IMR-90 (cell line): ENCODE measurements around the gene UBE2C. TPM values are rescaled to one million over a fixed set of nuclear protein-coding genes. Genes with fewer than 3 reads are reported as not detected.

Experiments used
- ATAC-seq: fragments of 200-7000 bp; cut with Tn5 transposase; 2 replicates; pipeline ENCODE4 v1.9.1; 2020; ENCODE audit warnings: low read depth, mild to moderate bottlenecking, moderate library complexity
- BruUV-seq: library from RNA; stranded (reverse); fragments of 400-500 nt; replicated peaks from 2 replicates; lab custom pipeline; 2021; lab: Mats Ljungman, UMichigan
- CTCF ChIA-PET: fragments of 300-600 bp; formaldehyde crosslinking; extraction: SDS; loops from one replicate; lab custom pipeline; 2021; ENCODE audit warnings: antibody characterized with exemption; lab: Yijun Ruan, JAX
- POLR2A ChIA-PET: fragments of 300-600 bp; sonication (Branson Sonifier 250); formaldehyde crosslinking; loops from one replicate; lab custom pipeline; 2022; ENCODE audit warnings: antibody characterized with exemption; ENCODE audit not compliant: unreplicated experiment; lab: Charles Lee
- DNase-seq: peaks from one replicate; pipeline ENCODE4 v3.0.0; 2013
- H2AFZ ChIP-seq: replicated peaks from 2 replicates; pipeline ENCODE3; 2013; ENCODE audit warnings: low read length, mild to moderate bottlenecking; ENCODE audit not compliant: poor library complexity
- H2AK5ac ChIP-seq: 2 replicates; pipeline ENCODE4 v1.6.1; 2013; ENCODE audit warnings: low read depth, low read length, inconsistent platforms
- H2AK9ac ChIP-seq: replicated peaks from 2 replicates; pipeline ENCODE3; 2013; ENCODE audit warnings: mild to moderate bottlenecking, low read depth, low read length, moderate library complexity; ENCODE audit not compliant: poor library complexity
- H2BK120ac ChIP-seq: 2 replicates; pipeline ENCODE4 v1.6.1; 2013; ENCODE audit warnings: low read depth, low read length, inconsistent platforms
- H2BK15ac ChIP-seq: 3 replicates; pipeline ENCODE4 v1.6.1; 2013; ENCODE audit warnings: low read depth, low read length, inconsistent platforms
- H2BK20ac ChIP-seq: 2 replicates; pipeline ENCODE4 v1.6.1; 2013; ENCODE audit warnings: low read depth, mild to moderate bottlenecking, inconsistent platforms, low read length, moderate library complexity
- H2BK5ac ChIP-seq: 2 replicates; pipeline ENCODE4 v1.6.1; 2013; ENCODE audit warnings: mild to moderate bottlenecking, low read depth, low read length, inconsistent platforms; ENCODE audit not compliant: poor library complexity, severe bottlenecking
- H3K14ac ChIP-seq: replicated peaks from 2 replicates; pipeline ENCODE4 v1.6.1; 2013; ENCODE audit warnings: low read depth, low read length, inconsistent platforms
- H3K18ac ChIP-seq: 2 replicates; pipeline ENCODE4 v1.6.1; 2013; ENCODE audit warnings: low read depth, low read length, control low read depth
- H3K23ac ChIP-seq: 2 replicates; pipeline ENCODE4 v1.6.1; 2013; ENCODE audit warnings: low read depth, low read length, inconsistent platforms
- H3K27ac ChIP-seq: 2 replicates; pipeline ENCODE4 v1.5.1; 2013; ENCODE audit warnings: mild to moderate bottlenecking, control low read depth, low read length; ENCODE audit not compliant: insufficient read depth
- H3K27me3 ChIP-seq: 2 replicates; pipeline ENCODE4 v1.6.1; 2013; ENCODE audit warnings: low read length; ENCODE audit not compliant: control insufficient read depth, insufficient read depth
- H3K36me3 ChIP-seq: 2 replicates; pipeline ENCODE4 v1.6.1; 2013; ENCODE audit warnings: low read length, mixed read lengths; ENCODE audit not compliant: control insufficient read depth, insufficient read depth
- H3K4ac ChIP-seq: 2 replicates; pipeline ENCODE4 v1.6.1; 2013; ENCODE audit warnings: low read depth, low read length, inconsistent platforms
- H3K4me1 ChIP-seq: 2 replicates; pipeline ENCODE4 v1.6.1; 2013; ENCODE audit warnings: low read length, mixed read lengths; ENCODE audit not compliant: control insufficient read depth, insufficient read depth
- H3K4me2 ChIP-seq: 2 replicates; pipeline ENCODE4 v1.6.1; 2013; ENCODE audit warnings: low read depth, mild to moderate bottlenecking, control low read depth, low read length, moderate library complexity
- H3K4me3 ChIP-seq: 2 replicates; pipeline ENCODE4 v1.5.1; 2013; ENCODE audit warnings: low read depth, mild to moderate bottlenecking, control low read depth, low read length, moderate library complexity; ENCODE audit not compliant: insufficient read depth
- H3K56ac ChIP-seq: 2 replicates; pipeline ENCODE4 v1.6.1; 2013; ENCODE audit warnings: low read length, inconsistent platforms; ENCODE audit not compliant: insufficient read depth; ENCODE audit errors: extremely low read depth
- H3K79me1 ChIP-seq, 2 experiments: 2 replicates each; pipeline ENCODE4 v1.6.1; 2013; ENCODE audit warnings: low read length in 2 of 2, inconsistent platforms in 1 of 2, low read depth in 1 of 2
- H3K9ac ChIP-seq: 2 replicates; pipeline ENCODE4 v1.6.1; 2013; ENCODE audit warnings: low read depth, low read length, control low read depth
- H3K9me1 ChIP-seq: 2 replicates; pipeline ENCODE4 v1.6.1; 2013; ENCODE audit warnings: low read length, inconsistent platforms; ENCODE audit not compliant: insufficient read depth
- H3K9me3 ChIP-seq: 2 replicates; pipeline ENCODE4 v1.6.1; 2013; ENCODE audit warnings: low read length; ENCODE audit not compliant: control insufficient read depth, insufficient read depth
- H4K20me1 ChIP-seq: 2 replicates; pipeline ENCODE4 v1.6.1; 2013; ENCODE audit warnings: low read length, inconsistent platforms; ENCODE audit not compliant: insufficient read depth
- H4K5ac ChIP-seq: 2 replicates; pipeline ENCODE4 v1.6.1; 2013; ENCODE audit warnings: mild to moderate bottlenecking, low read depth, low read length, control low read depth
- H4K8ac ChIP-seq, 2 experiments: 2 replicates each; pipeline ENCODE4 v1.6.1; 2013; ENCODE audit warnings: low read depth in 2 of 2, low read length in 2 of 2, control low read depth in 1 of 2, inconsistent platforms in 1 of 2
- H4K91ac ChIP-seq: 2 replicates; pipeline ENCODE4 v1.6.1; 2013; ENCODE audit warnings: low read depth, low read length, inconsistent platforms; ENCODE audit not compliant: insufficient read depth
- BHLHE40 ChIP-seq: fragments of 150-350 bp; IDR thresholded peaks from 2 replicates; pipeline ENCODE4 v1.6.1; 2016; ENCODE audit warnings: mild to moderate bottlenecking, low read depth, low read length
- CEBPB ChIP-seq: IDR thresholded peaks from 2 replicates; pipeline ENCODE4 v1.6.1; 2012; ENCODE audit warnings: low read depth, low read length, improper control_type of control experiment
- CHD1 ChIP-seq: IDR thresholded peaks from 2 replicates; pipeline ENCODE4 v1.6.1; 2012; ENCODE audit warnings: low read depth, low read length, improper control_type of control experiment
- CTCF ChIP-seq: conservative IDR thresholded peaks from 2 replicates; pipeline ENCODE4 v1.5.1; 2012; ENCODE audit warnings: mild to moderate bottlenecking, low read depth, low read length, improper control_type of control experiment
- FOS ChIP-seq: fragments of 150-350 bp; IDR thresholded peaks from 2 replicates; pipeline ENCODE4 v1.6.1; 2016; ENCODE audit warnings: low read depth, low read length
- MAFK ChIP-seq: IDR thresholded peaks from 2 replicates; pipeline ENCODE4 v1.6.1; 2012; ENCODE audit warnings: low read depth, low read length, improper control_type of control experiment
- MAZ ChIP-seq: IDR thresholded peaks from 2 replicates; pipeline ENCODE4 v1.6.1; 2012; ENCODE audit warnings: low read depth, mild to moderate bottlenecking, low read length, improper control_type of control experiment, moderate library complexity, borderline replicate concordance
- MXI1 ChIP-seq: IDR thresholded peaks from 2 replicates; pipeline ENCODE4 v1.6.1; 2012; ENCODE audit warnings: low read depth, mild to moderate bottlenecking, low read length, moderate library complexity, borderline replicate concordance
- NFE2L2 ChIP-seq: fragments of 150-350 bp; IDR thresholded peaks from 2 replicates; pipeline ENCODE4 v1.6.1; 2016; ENCODE audit warnings: low read depth, mild to moderate bottlenecking, low read length
- RAD21 ChIP-seq: IDR thresholded peaks from 2 replicates; pipeline ENCODE4 v1.6.1; 2012; ENCODE audit warnings: low read length, improper control_type of control experiment
- RFX5 ChIP-seq: IDR thresholded peaks from 2 replicates; pipeline ENCODE4 v1.8.0; 2012; ENCODE audit warnings: low read depth, mild to moderate bottlenecking, low read length, moderate library complexity
- SMC3 ChIP-seq: fragments of 150-350 bp; IDR thresholded peaks from 2 replicates; pipeline ENCODE4 v1.6.1; 2016; ENCODE audit warnings: low read depth, mild to moderate bottlenecking, antibody characterized with exemption, low read length, moderate library complexity
- WGBS, 2 experiments: methylation state at CpG; one replicate each; pipeline versions ENCODE4 v1.1.5 to v1.1.7; 2013; ENCODE audit warnings: missing lambda C conversion rate in 2 of 2; ENCODE audit not compliant: insufficient read length in 1 of 2; ENCODE audit errors: extremely low coverage in 2 of 2; 5-methylcytosine and 5-hydroxymethylcytosine counted together
- dilution Hi-C: fragments of 300-500 bp; cut with HindIII; formaldehyde crosslinking; loops from one replicate; pipeline ENCODE4 v1.14.3; 2018; ENCODE audit warnings: low sequenced_read_pairs; ENCODE audit not compliant: unreplicated experiment
- in situ Hi-C: fragments of 300-500 bp; cut with MboI; formaldehyde crosslinking; loops from 3 replicates; pipeline ENCODE4 v1.14.3; 2019; ENCODE audit warnings: low sequenced_read_pairs, inconsistent platforms, mixed read lengths
- intact Hi-C: fragments of 100-400 bp; cut with micrococcal nuclease; formaldehyde crosslinking; loops from 2 replicates; pipeline ENCODE4 v1.10.0; 2022
- polyA plus RNA-seq, 3 experiments: library from polyadenylated mRNA; depleted of rRNA; stranded (reverse); fragments of >200 nt; gene quantifications; 2 replicates each; pipeline ENCODE4 v1.2.3, GENCODE V29; 2012; ENCODE audit warnings: low replicate concordance in 1 of 3
- total RNA-seq: library from RNA; depleted of rRNA; stranded (reverse); fragments of >200 nt; gene quantifications from 2 replicates; pipeline ENCODE4 v1.2.3, GENCODE V29; 2012
- TF ChIP-seq, protein P1 (sequence below): fragments of 150-350 bp; IDR thresholded peaks from 2 replicates; pipeline ENCODE4 v1.6.1; 2016; ENCODE audit warnings: low read depth, mild to moderate bottlenecking, low read length, moderate library complexity, borderline replicate concordance
- TF ChIP-seq, protein P2 (sequence below): fragments of 150-350 bp; IDR thresholded peaks from 2 replicates; pipeline ENCODE4 v1.6.1; 2017; ENCODE audit warnings: mild to moderate bottlenecking, antibody characterized with exemption, low read length, low read depth

The UBE2C gene
- total and polyA plus RNA-seq, 2 of the 4 experiments (the other 2 are of a cell fraction) = 43.4 to 120 TPM

- no peak overlapping the region for H3K18ac ChIP-seq
- no peak overlapping the region for H3K56ac ChIP-seq
- intact Hi-C loops = no loop called here
- H4K5ac ChIP-seq = no peak overlapping the region
- no peaks in the 10 kb centered on the region for H3K9me3 ChIP-seq
- WGBS, 2 experiments = no CpG with 5 or more reads among the region's 7 CpGs
- no peak overlapping the region for H2AFZ ChIP-seq
- peaks cover 7% of the 10 kb centered on the region for H3K9me1 ChIP-seq
- no peak overlapping the region for H3K23ac ChIP-seq
- no peaks in the 10 kb centered on the region for H4K20me1 ChIP-seq
- no peak overlapping the region for H2BK15ac ChIP-seq
- H3K14ac ChIP-seq = no peak overlapping the region
- no peak overlapping the region for H2BK5ac ChIP-seq
- no peak overlapping the region for H3K27ac ChIP-seq
- H3K27me3 ChIP-seq = no peaks in the 10 kb centered on the region
- DNase-seq = peak; percentile 50
- dilution Hi-C loops = no loop called here
- in situ Hi-C loops = no loop called here
- H2BK20ac ChIP-seq = no peak overlapping the region
- ATAC-seq = no peak
- H2BK120ac ChIP-seq = no peak overlapping the region
- peak overlapping the region; percentile 29; the same call in 1 of the 2 replicates for H2AK5ac ChIP-seq
- H3K4ac ChIP-seq = no peak overlapping the region; the same call in 1 of the 2 replicates
- no peak overlapping the region for H3K4me3 ChIP-seq
- BruUV-seq = no TSS peak
- ChIA-PET POLR2A (no interaction called here), CTCF (no interaction called here)
- no peak overlapping the region for H3K4me2 ChIP-seq
- TF ChIP-seq FOS = no peak
- no peak for TF ChIP-seq RFX5
- no peak for TF ChIP-seq SMC3
- no peak for TF ChIP-seq CTCF
- TF ChIP-seq RAD21 = no peak
- TF ChIP-seq BHLHE40 = no peak
- TF ChIP-seq, protein P1, sequence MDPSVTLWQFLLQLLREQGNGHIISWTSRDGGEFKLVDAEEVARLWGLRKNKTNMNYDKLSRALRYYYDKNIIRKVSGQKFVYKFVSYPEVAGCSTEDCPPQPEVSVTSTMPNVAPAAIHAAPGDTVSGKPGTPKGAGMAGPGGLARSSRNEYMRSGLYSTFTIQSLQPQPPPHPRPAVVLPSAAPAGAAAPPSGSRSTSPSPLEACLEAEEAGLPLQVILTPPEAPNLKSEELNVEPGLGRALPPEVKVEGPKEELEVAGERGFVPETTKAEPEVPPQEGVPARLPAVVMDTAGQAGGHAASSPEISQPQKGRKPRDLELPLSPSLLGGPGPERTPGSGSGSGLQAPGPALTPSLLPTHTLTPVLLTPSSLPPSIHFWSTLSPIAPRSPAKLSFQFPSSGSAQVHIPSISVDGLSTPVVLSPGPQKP = no peak
- no peak for TF ChIP-seq MAFK
- TF ChIP-seq MAZ = no peak
- TF ChIP-seq CEBPB = no peak
- TF ChIP-seq CHD1 = no peak
- TF ChIP-seq, protein P2, sequence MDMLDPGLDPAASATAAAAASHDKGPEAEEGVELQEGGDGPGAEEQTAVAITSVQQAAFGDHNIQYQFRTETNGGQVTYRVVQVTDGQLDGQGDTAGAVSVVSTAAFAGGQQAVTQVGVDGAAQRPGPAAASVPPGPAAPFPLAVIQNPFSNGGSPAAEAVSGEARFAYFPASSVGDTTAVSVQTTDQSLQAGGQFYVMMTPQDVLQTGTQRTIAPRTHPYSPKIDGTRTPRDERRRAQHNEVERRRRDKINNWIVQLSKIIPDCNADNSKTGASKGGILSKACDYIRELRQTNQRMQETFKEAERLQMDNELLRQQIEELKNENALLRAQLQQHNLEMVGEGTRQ = no peak
- TF ChIP-seq NFE2L2 = no peak
- TF ChIP-seq MXI1 = no peak
- no peaks in the 10 kb centered on the region for H3K36me3 ChIP-seq
- no peak overlapping the region for H2AK9ac ChIP-seq
- H3K4me1 ChIP-seq = peaks cover 4% of the 10 kb centered on the region; the same call in 1 of the 2 replicates
- H4K91ac ChIP-seq = no peak overlapping the region
- no peak overlapping the region for H3K9ac ChIP-seq
- no peak overlapping the region for H4K8ac ChIP-seq
- peaks cover 25 to 47% of the 10 kb centered on the region in 2 experiments for H3K79me1 ChIP-seq
These were observed 48.2 kb downstream of the UBE2C start for GRCh38 chr20:45860560-45861220.
